ENCODE results near the gene GXYLT1. TPM values are rescaled to one million over a fixed set of nuclear protein-coding genes. Genes with fewer than 3 reads are reported as not detected.

GXYLT1 gene
- 17.3 and 18.3 TPM in 2 replicates for total RNA-seq

GRCh38 chr12:42144408-42145196 lies at the start of gene GXYLT1:
Gene GXYLT1 (minus strand): TSS chr12:42144874. CDS start chr12:42144646, 228 bp downstream.

Other genes with a start within 250 kb of the GXYLT1 start
- gene YAF2, start 93.4 kb upstream of the GXYLT1 start, total RNA-seq: 13.7 and 19.9 TPM in 2 replicates
- 25.5 and 31.0 TPM in 2 replicates for gene ZCRB1, start 181.2 kb upstream of the GXYLT1 start, total RNA-seq
- gene PPHLN1, start 181.3 kb upstream of the GXYLT1 start, total RNA-seq: 67.3 and 84.9 TPM in 2 replicates

Measured in vein endothelial cell (primary cell).